HG03342 (cell line): Measurements from ENCODE around the gene DUS4L.

Experiments
- ATAC-seq: cut with Tn5 transposase; IDR thresholded peaks from one replicate; pipeline ENCODE4 v1.9.1; 2021; ENCODE audit warnings: mild to moderate bottlenecking, moderate library complexity; ENCODE audit not compliant: unreplicated experiment

The DUS4L gene

GRCh38 chr7:107613439-107613838, 49.7 kb downstream of the DUS4L start:
- no peak for ATAC-seq

GRCh38 chr7:107613948-107614347, 50.2 kb downstream of the DUS4L start:
- ATAC-seq, result no peak

GRCh38 chr7:107614425-107614824, 50.7 kb downstream of the DUS4L start:
- ATAC-seq, result no peak

- ATAC-seq, result no peak
Observed at GRCh38 chr7:107615910-107616680, 52.3 kb downstream of the DUS4L start.

- ATAC-seq, result peak; percentile 40
Observed at GRCh38 chr7:107622429-107622828, 58.7 kb downstream of the DUS4L start.

GRCh38 chr7:107622894-107623293, 59.1 kb downstream of the DUS4L start:
- no peak for ATAC-seq

- ATAC-seq, result no peak
Observed at GRCh38 chr7:107627002-107627401, 63.2 kb downstream of the DUS4L start.
